Ovary (tissue), 9 donors: ENCODE results near the gene ABHD11. TPM values are rescaled to one million over a fixed set of nuclear protein-coding genes. Genes with fewer than 3 reads are reported as not detected.

Experiments used
- DNase-seq, 5 donors: peaks; one replicate each; pipeline ENCODE4 v3.0.0-alpha.2; 2019 to 2020
- H3K27ac ChIP-seq, 2 donors: fragments of 200-600 bp; one replicate each; pipeline versions ENCODE4 v1.5.1 to v1.8.0; 2019 to 2022
- H3K27me3 ChIP-seq: fragments of 200-600 bp; one replicate; pipeline ENCODE4 v1.8.0; 2022
- H3K36me3 ChIP-seq: fragments of 200-600 bp; sonication (generic); one replicate; pipeline ENCODE4 v1.5.1; 2019
- H3K4me1 ChIP-seq: one replicate; pipeline ENCODE4 v1.8.1; 2013; ENCODE audit warnings: mild to moderate bottlenecking, moderate library complexity; ENCODE audit not compliant: insufficient read depth
- H3K4me3 ChIP-seq: fragments of 200-600 bp; sonication (generic); one replicate; pipeline ENCODE4 v1.5.1; 2017
- H3K9me3 ChIP-seq, 2 donors: fragments of 200-600 bp in 1 of 2; sonication (generic) in 1 of 2; one replicate each; pipeline versions ENCODE4 v1.5.1 to v1.8.1; 2013 to 2019; ENCODE audit warnings: mild to moderate bottlenecking in 1 of 2, moderate library complexity in 1 of 2
- CTCF ChIP-seq, 3 donors: fragments of 450-650 bp in 2 of 3; fragments of 200-600 bp in 1 of 3; IDR thresholded peaks; one replicate each; pipeline versions ENCODE4 v1.5.1 to v1.8.0; 2016 to 2022; ENCODE audit warnings: antibody characterized with exemption in 3 of 3, mild to moderate bottlenecking in 1 of 3
- EP300 ChIP-seq: sonication (generic); formaldehyde crosslinking; IDR thresholded peaks from one replicate; pipeline ENCODE4 v1.6.1; 2017; ENCODE audit warnings: antibody characterized with exemption
- POLR2A ChIP-seq: fragments of 450-650 bp; IDR thresholded peaks from one replicate; pipeline ENCODE4 v1.6.1; 2017; ENCODE audit warnings: antibody characterized with exemption, mild to moderate bottlenecking, moderate library complexity
- WGBS, 3 donors: extraction: QIAGEN DNeasy Blood & Tissue Kit in 1 of 3; methylation state at CpG; one replicate each; pipeline versions ENCODE4 v1.1.5 to v1.1.7; 2013 to 2017; 5-methylcytosine and 5-hydroxymethylcytosine counted together
- intact Hi-C, 4 donors: fragments of 100-400 bp; cut with DNase I; formaldehyde crosslinking; loops; one replicate each; pipeline versions ENCODE4 v1.11.0 to v1.15.1; 2022 to 2023
- polyA plus RNA-seq, 2 donors: library from polyadenylated mRNA; stranded (reverse); fragments of 200-250 nt in 1 of 2; fragments of 350-450 nt in 1 of 2; fragmentation: Illumina TruSeq in 1 of 2; extraction: RNeasy Lipid Tissue Mini Kit (QIAGEN cat#74804) in 1 of 2; gene quantifications; one replicate each; pipeline ENCODE4 v1.2.3, GENCODE V29; 2013 to 2014
- total RNA-seq, 7 donors: library from RNA; depleted of rRNA in 2 of 7; stranded (reverse); fragments of >200 nt in 2 of 7; fragmentation: NEBNext Ultra II Directional in 3 of 7; extraction: Animal tissue kit (Norgen Biotek cat#: 25700) in 3 of 7; gene quantifications; one replicate each; pipeline versions ENCODE4 v1.1.0 to v1.2.4, GENCODE V29; 2016 to 2023
- donor health status: DM: no; HTN: no; CAD: no; lungs with moderate emphysema.
- donor health status: DM: no; HTN: no; CAD: no.
- donor health status: Bipolar disorder and iron deficiency.
- donor health status: DM: yes; HTN: yes; CAD: no.
- donor health status: DM: no; HTN: no; CAD: no.
- donor health status: DM: yes; HTN: yes; CAD: no.

Gene ABHD11
- total and polyA plus RNA-seq, 9 donors: 8.0 to 34.6 (median 11.4) TPM

GRCh38 chr7:73770002-73770859, 31.6 kb upstream of the ABHD11 start, which contains the start of gene CLDN3:
Gene CLDN3, minus strand, starts transcription at chr7:73770270. Its CDS starts 221 bp downstream, at chr7:73770049.
- Histone ChIP-seq H3K4me1 (no peaks in the 10 kb centered on the region), H3K27me3 (no peaks in the 10 kb centered on the region), H3K9me3 (no peaks in the 10 kb centered on the region), H3K36me3 (no peaks in the 10 kb centered on the region), H3K4me3 (peak within 1 kb of the TSS; percentile 18), H3K27ac (no peak within 1 kb of the TSS)
- 0 to 2% (median 1%) methylated on average over 47 to 82 of the region's 82 CpGs for WGBS, 3 donors
- no peak for DNase-seq
- intact Hi-C loops: no loop called here
- TF ChIP-seq POLR2A (no peak), CTCF (IDR thresholded peaks at IDR 0.05) (no peak), EP300 (no peak)

GRCh38 chr7:73769481-73770001, 30.9 kb upstream of the ABHD11 start:
- no peaks in the 10 kb centered on the region for H3K36me3 ChIP-seq
- no peaks in the 10 kb centered on the region for H3K4me1 ChIP-seq
- whole genome bisulfite sequencing, 3 donors: 9 to 17% (median 10%) methylated on average over 33 to 49 of the region's 49 CpGs
- no peaks in the 10 kb centered on the region for H3K9me3 ChIP-seq
- no peak for TF ChIP-seq POLR2A
- TF ChIP-seq EP300: no peak
- TF ChIP-seq CTCF (IDR thresholded peaks at IDR 0.05): no peak
- H3K4me3 ChIP-seq: peak overlapping the region; percentile 18
- H3K27me3 ChIP-seq: no peaks in the 10 kb centered on the region
- intact Hi-C loops: no loop called here
- H3K27ac ChIP-seq: no peak overlapping the region
- DNase-seq: no peak

- intact Hi-C loops: no loop called here
- H3K27me3 ChIP-seq: no peaks in the 10 kb centered on the region
- no peak overlapping the region for H3K27ac ChIP-seq
These were observed 30.3 kb upstream of the ABHD11 start for GRCh38 chr7:73768641-73769480.

More at GRCh38 chr7:73768641-73769480, 30.3 kb upstream of the ABHD11 start:
- DNase-seq: no peak
- Histone ChIP-seq H3K36me3 (no peaks in the 10 kb centered on the region), H3K9me3 (no peaks in the 10 kb centered on the region), H3K4me1 (no peaks in the 10 kb centered on the region), H3K4me3 (peak overlapping the region; percentile 18)
- WGBS, 3 donors: 21 to 32% (median 27%) methylated on average over 38 to 53 of the region's 53 CpGs
- no peak for TF ChIP-seq CTCF (IDR thresholded peaks at IDR 0.05)
- TF ChIP-seq POLR2A: no peak
- no peak for TF ChIP-seq EP300
